A673 (cell line): Measurements from ENCODE around the gene GLRA1.
"Not testable (repeated sequence)": the region's sequence is repeated elsewhere in the genome, so short reads cannot be mapped to it uniquely, and the experiment has no call there.

Experiments
- CTCF ChIP-seq: fragments of 300-800, 200-600 bp; sonication (generic); conservative IDR thresholded peaks from 2 replicates; pipeline ENCODE4 v1.5.1; 2017; ENCODE audit warnings: low read depth, mild to moderate bottlenecking, antibody characterized with exemption, low read length, moderate library complexity, mixed read lengths
- EZH2 ChIP-seq: fragments of 200-600 bp; sonication (generic); IDR thresholded peaks from 2 replicates; pipeline ENCODE4 v1.6.1; 2017; ENCODE audit warnings: borderline replicate concordance, low read depth, mild to moderate bottlenecking, mixed read lengths, antibody characterized with exemption, low read length; ENCODE audit not compliant: poor library complexity, severe bottlenecking

DNA sequence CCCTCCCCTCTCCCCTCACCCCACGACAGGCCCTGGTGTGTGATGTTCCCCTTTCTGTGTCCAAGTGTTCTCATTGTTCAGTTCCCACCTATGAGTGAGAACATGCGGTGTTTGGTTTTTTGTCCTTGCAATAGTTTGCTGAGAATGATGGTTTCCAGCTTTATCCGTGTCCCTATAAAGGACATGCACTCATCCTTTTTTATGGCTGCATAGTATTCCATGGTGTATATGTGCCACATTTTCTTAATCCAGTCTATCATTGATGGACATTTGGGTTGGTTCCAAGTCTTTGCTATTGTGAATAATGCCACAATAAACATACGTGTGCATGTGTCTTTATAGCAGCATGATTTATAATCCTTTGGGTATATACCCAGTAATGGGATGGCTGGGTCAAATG is 63.8 kb downstream of the GLRA1 start:
- TF ChIP-seq EZH2, CTCF: not testable (repeated sequence)
